ENCODE data around the gene OR7G2.

GRCh38 chr19:9132422-9132821 is 25.1 kb upstream of the OR7G2 start:
- no peak for TF ChIP-seq ZNF274 (IDR thresholded peaks at IDR 0.05; ENCODE audit: low read depth, low read length)
- no peak for TF ChIP-seq SUZ12 (IDR thresholded peaks at IDR 0.05; ENCODE audit: extremely low read depth, insufficient read depth, insufficient read length)
- TF ChIP-seq YY1 (IDR thresholded peaks at IDR 0.05; ENCODE audit: insufficient read depth, insufficient read length), result no peak
